ENCODE results near the gene KCNJ14. TPM values are rescaled to one million over a fixed set of nuclear protein-coding genes. Genes with fewer than 3 reads are reported as not detected.
A peak's percentile ranks its signal among the peaks of the same experiment; 100 is the strongest.

Gene KCNJ14
- total RNA-seq, 1 donor from 2014 or later: 2.4 TPM

- H3K36me3 Mint-ChIP-seq (ENCODE audit: low read depth): peaks cover 9% of the 10 kb centered on the region
- no peak overlapping the region for H3K27ac Mint-ChIP-seq
- intact Hi-C loops (cut with micrococcal nuclease): no loop called here
- H3K4me3 Mint-ChIP-seq: peak overlapping the region; percentile 61
- DNase-seq: no peak
- H3K9me3 Mint-ChIP-seq: no peaks in the 10 kb centered on the region
- H3K27me3 Mint-ChIP-seq: peaks cover 38% of the 10 kb centered on the region
- H3K4me1 Mint-ChIP-seq: peaks cover 18% of the 10 kb centered on the region
Observed at GRCh38 chr19:48441360-48442050, 13.9 kb upstream of the KCNJ14 start.

- no peaks in the 10 kb centered on the region for H3K9me3 Mint-ChIP-seq
- peak overlapping the region; percentile 41 for H3K27ac Mint-ChIP-seq
- peaks cover 14% of the 10 kb centered on the region for H3K36me3 Mint-ChIP-seq (ENCODE audit: low read depth)
- H3K4me1 Mint-ChIP-seq: peaks cover 20% of the 10 kb centered on the region
- peak overlapping the region; percentile 61 for H3K4me3 Mint-ChIP-seq
- no peak for DNase-seq
- intact Hi-C loops (cut with micrococcal nuclease): no loop called here
- H3K27me3 Mint-ChIP-seq: peaks cover 33% of the 10 kb centered on the region
Observed at GRCh38 chr19:48442116-48443035, 13.0 kb upstream of the KCNJ14 start.

- Mint-ChIP-seq H3K27me3 (peaks cover 27% of the 10 kb centered on the region), H3K4me3 (no peak overlapping the region), H3K4me1 (peaks cover 20% of the 10 kb centered on the region), H3K9me3 (no peaks in the 10 kb centered on the region), H3K36me3 (ENCODE audit: low read depth) (peaks cover 23% of the 10 kb centered on the region), H3K27ac (no peak overlapping the region)
- intact Hi-C loops (cut with micrococcal nuclease): no loop called here
- peak; percentile 72 for DNase-seq
Observed at GRCh38 chr19:48443256-48443655, 12.1 kb upstream of the KCNJ14 start.

- H3K27me3 Mint-ChIP-seq: peaks cover 27% of the 10 kb centered on the region
- H3K4me3 Mint-ChIP-seq: no peak overlapping the region
- no peak overlapping the region for H3K27ac Mint-ChIP-seq
- no peak for DNase-seq
- H3K9me3 Mint-ChIP-seq: no peaks in the 10 kb centered on the region
- peaks cover 23% of the 10 kb centered on the region for H3K4me1 Mint-ChIP-seq
- intact Hi-C loops (cut with micrococcal nuclease): loop anchor here (2.0 kb wide), 2 partner anchors 25 to 53 kb away; partner anchors contain the start of gene KDELR1
- peaks cover 28% of the 10 kb centered on the region for H3K36me3 Mint-ChIP-seq (ENCODE audit: low read depth)
Observed at GRCh38 chr19:48443731-48444128, 11.6 kb upstream of the KCNJ14 start.

- intact Hi-C loops (cut with micrococcal nuclease): loop anchor here (2.0 kb wide), 2 partner anchors 26 to 54 kb away; partner anchors contain the start of gene KDELR1
- peak; percentile 65 for DNase-seq
- Mint-ChIP-seq H3K4me1 (peaks cover 23% of the 10 kb centered on the region), H3K27ac (peak overlapping the region; percentile 45), H3K4me3 (peak overlapping the region; percentile 96), H3K9me3 (no peaks in the 10 kb centered on the region), H3K27me3 (peaks cover 25% of the 10 kb centered on the region), H3K36me3 (ENCODE audit: low read depth) (peaks cover 33% of the 10 kb centered on the region)
Observed at GRCh38 chr19:48444129-48444935, 11.0 kb upstream of the KCNJ14 start.

- intact Hi-C loops (cut with micrococcal nuclease): loop anchor here (1.0 to 2.0 kb wide), 4 partner anchors 26 to 124 kb away; partner anchors contain the start of genes KDELR1 and TMEM143
- H3K4me1 Mint-ChIP-seq: peaks cover 23% of the 10 kb centered on the region
- peaks cover 37% of the 10 kb centered on the region for H3K36me3 Mint-ChIP-seq (ENCODE audit: low read depth)
- H3K27me3 Mint-ChIP-seq: peaks cover 25% of the 10 kb centered on the region
- peak overlapping the region; percentile 97 for H3K27ac Mint-ChIP-seq
- no peak for DNase-seq
- no peaks in the 10 kb centered on the region for H3K9me3 Mint-ChIP-seq
- peak overlapping the region; percentile 96 for H3K4me3 Mint-ChIP-seq
Observed at GRCh38 chr19:48444936-48445200, 10.5 kb upstream of the KCNJ14 start.

GRCh38 chr19:48445256-48445605, 10.1 kb upstream of the KCNJ14 start:
- peak overlapping the region; percentile 97 for H3K27ac Mint-ChIP-seq
- H3K4me3 Mint-ChIP-seq: peak overlapping the region; percentile 96
- intact Hi-C loops (cut with micrococcal nuclease): loop anchor here (1.0 to 2.0 kb wide), 4 partner anchors 26 to 124 kb away; partner anchors contain the start of genes KDELR1 and TMEM143
- H3K9me3 Mint-ChIP-seq: no peaks in the 10 kb centered on the region
- peaks cover 38% of the 10 kb centered on the region for H3K36me3 Mint-ChIP-seq (ENCODE audit: low read depth)
- peaks cover 25% of the 10 kb centered on the region for H3K27me3 Mint-ChIP-seq
- DNase-seq: no peak
- peaks cover 23% of the 10 kb centered on the region for H3K4me1 Mint-ChIP-seq

- peaks cover 25% of the 10 kb centered on the region for H3K27me3 Mint-ChIP-seq
- H3K4me3 Mint-ChIP-seq: peak within 1 kb of the TSS; percentile 96
- H3K4me1 Mint-ChIP-seq: peaks cover 23% of the 10 kb centered on the region
- intact Hi-C loops (cut with micrococcal nuclease): loop anchor here (1.0 to 2.0 kb wide), 5 partner anchors 23 to 125 kb away; partner anchors contain the start of genes CYTH2, KDELR1 and TMEM143
- H3K36me3 Mint-ChIP-seq (ENCODE audit: low read depth): peaks cover 40% of the 10 kb centered on the region
- DNase-seq: peak; percentile 98
- no peaks in the 10 kb centered on the region for H3K9me3 Mint-ChIP-seq
- peak within 1 kb of the TSS; percentile 97 for H3K27ac Mint-ChIP-seq
Observed at GRCh38 chr19:48445606-48446481, 9.5 kb upstream of the KCNJ14 start, which contains the start of gene GRWD1. GRWD1 (plus strand) TSS chr19:48445983; CDS start chr19:48446006, 23 bp downstream.

- Mint-ChIP-seq H3K4me3 (peak overlapping the region; percentile 96), H3K4me1 (peaks cover 23% of the 10 kb centered on the region), H3K27me3 (peaks cover 21% of the 10 kb centered on the region), H3K27ac (peak overlapping the region; percentile 97), H3K9me3 (no peaks in the 10 kb centered on the region), H3K36me3 (ENCODE audit: low read depth) (peaks cover 43% of the 10 kb centered on the region)
- no peak for DNase-seq
- intact Hi-C loops (cut with micrococcal nuclease): loop anchor here (1.0 kb wide), 1 partner anchor 23 kb away; the partner anchor contains the start of gene CYTH2
Observed at GRCh38 chr19:48446579-48446978, 8.8 kb upstream of the KCNJ14 start.

- Mint-ChIP-seq H3K27ac (no peak overlapping the region), H3K36me3 (ENCODE audit: low read depth) (peaks cover 53% of the 10 kb centered on the region)
Observed at GRCh38 chr19:48448563-48448962, 6.8 kb upstream of the KCNJ14 start.

GRCh38 chr19:48450441-48450840, 4.9 kb upstream of the KCNJ14 start:
- intact Hi-C loops (cut with micrococcal nuclease): no loop called here
- Mint-ChIP-seq H3K27me3 (peaks cover 2% of the 10 kb centered on the region), H3K4me3 (no peak overlapping the region), H3K27ac (no peak overlapping the region), H3K9me3 (no peaks in the 10 kb centered on the region), H3K4me1 (peaks cover 12% of the 10 kb centered on the region), H3K36me3 (ENCODE audit: low read depth) (peaks cover 62% of the 10 kb centered on the region)
- DNase-seq: no peak

More at GRCh38 chr19:48448563-48448962, 6.8 kb upstream of the KCNJ14 start:
- Mint-ChIP-seq H3K9me3 (no peaks in the 10 kb centered on the region), H3K27me3 (peaks cover 14% of the 10 kb centered on the region), H3K4me1 (peaks cover 23% of the 10 kb centered on the region), H3K4me3 (no peak overlapping the region)
- no peak for DNase-seq
- intact Hi-C loops (cut with micrococcal nuclease): no loop called here

GRCh38 chr19:48450863-48451262, 4.5 kb upstream of the KCNJ14 start:
- intact Hi-C loops (cut with micrococcal nuclease): no loop called here
- H3K36me3 Mint-ChIP-seq (ENCODE audit: low read depth): peaks cover 60% of the 10 kb centered on the region
- H3K27ac Mint-ChIP-seq: no peak overlapping the region
- no peaks in the 10 kb centered on the region for H3K27me3 Mint-ChIP-seq
- H3K9me3 Mint-ChIP-seq: no peaks in the 10 kb centered on the region
- peaks cover 8% of the 10 kb centered on the region for H3K4me1 Mint-ChIP-seq
- no peak overlapping the region for H3K4me3 Mint-ChIP-seq
- no peak for DNase-seq

All from activated CD4-positive, alpha-beta T cell treated with anti-CD3 and anti-CD28 coated beads, Interleukin-2, amount 10 ng/mL, durations not matched to agents 24 days and 14 days (primary cell).